ENCODE measurements around the gene NFAT5. TPM values are rescaled to one million over a fixed set of nuclear protein-coding genes. Genes with fewer than 3 reads are reported as not detected.

The NFAT5 gene
- total RNA-seq, 1 donor from 2014 or later, result 30.1 TPM

GRCh38 chr16:69699915-69700314, 134.1 kb downstream of the NFAT5 start:
- no peaks in the 10 kb centered on the region for H3K9me3 Mint-ChIP-seq
- no peak for DNase-seq (ENCODE audit: extremely low spot score, unreplicated experiment)
- H3K4me1 Mint-ChIP-seq (ENCODE audit: unreplicated experiment), result peaks cover 4% of the 10 kb centered on the region
- TF ChIP-seq, protein P1, sequence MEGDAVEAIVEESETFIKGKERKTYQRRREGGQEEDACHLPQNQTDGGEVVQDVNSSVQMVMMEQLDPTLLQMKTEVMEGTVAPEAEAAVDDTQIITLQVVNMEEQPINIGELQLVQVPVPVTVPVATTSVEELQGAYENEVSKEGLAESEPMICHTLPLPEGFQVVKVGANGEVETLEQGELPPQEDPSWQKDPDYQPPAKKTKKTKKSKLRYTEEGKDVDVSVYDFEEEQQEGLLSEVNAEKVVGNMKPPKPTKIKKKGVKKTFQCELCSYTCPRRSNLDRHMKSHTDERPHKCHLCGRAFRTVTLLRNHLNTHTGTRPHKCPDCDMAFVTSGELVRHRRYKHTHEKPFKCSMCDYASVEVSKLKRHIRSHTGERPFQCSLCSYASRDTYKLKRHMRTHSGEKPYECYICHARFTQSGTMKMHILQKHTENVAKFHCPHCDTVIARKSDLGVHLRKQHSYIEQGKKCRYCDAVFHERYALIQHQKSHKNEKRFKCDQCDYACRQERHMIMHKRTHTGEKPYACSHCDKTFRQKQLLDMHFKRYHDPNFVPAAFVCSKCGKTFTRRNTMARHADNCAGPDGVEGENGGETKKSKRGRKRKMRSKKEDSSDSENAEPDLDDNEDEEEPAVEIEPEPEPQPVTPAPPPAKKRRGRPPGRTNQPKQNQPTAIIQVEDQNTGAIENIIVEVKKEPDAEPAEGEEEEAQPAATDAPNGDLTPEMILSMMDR (conservative IDR thresholded peaks at IDR 0.05), result no peak
- peaks cover 15% of the 10 kb centered on the region for H3K36me3 Mint-ChIP-seq
- H3K27me3 Mint-ChIP-seq, result no peaks in the 10 kb centered on the region
- H3K27ac Mint-ChIP-seq, result no peak overlapping the region
- no peak overlapping the region for H3K4me3 Mint-ChIP-seq

GRCh38 chr16:69701452-69701851, 135.7 kb downstream of the NFAT5 start:
- DNase-seq (ENCODE audit: extremely low spot score, unreplicated experiment), result no peak
- H3K27ac Mint-ChIP-seq, result no peak overlapping the region
- TF ChIP-seq, protein P1 (conservative IDR thresholded peaks at IDR 0.05), result no peak

DNA sequence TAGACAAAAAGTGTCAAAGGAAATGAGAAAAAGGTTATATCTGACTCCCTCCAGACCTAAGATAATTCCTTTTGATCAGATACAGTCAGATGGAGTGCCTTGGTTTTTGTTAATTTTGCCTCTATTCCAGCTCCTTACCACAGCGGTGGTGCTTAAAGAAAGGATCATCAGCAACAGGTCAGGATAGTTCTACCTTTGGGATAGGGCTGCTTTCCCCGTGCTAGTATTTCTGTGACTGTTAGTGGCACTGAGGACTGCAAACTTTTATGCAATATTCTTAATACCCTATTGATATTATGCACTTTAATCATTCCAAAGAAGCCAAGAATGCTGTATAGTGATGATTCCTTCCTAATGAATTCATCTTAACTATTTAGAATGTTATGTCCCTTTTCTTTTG, 136.1 kb downstream of the NFAT5 start:
- Mint-ChIP-seq H3K4me1 (ENCODE audit: unreplicated experiment) (peaks cover 4% of the 10 kb centered on the region), H3K9me3 (no peaks in the 10 kb centered on the region), H3K27me3 (no peaks in the 10 kb centered on the region), H3K4me3 (no peak overlapping the region), H3K36me3 (peaks cover 11% of the 10 kb centered on the region), H3K27ac (no peak overlapping the region)
- TF ChIP-seq, protein P1 (conservative IDR thresholded peaks at IDR 0.05), result no peak
- no peak for DNase-seq (ENCODE audit: extremely low spot score, unreplicated experiment)

More at GRCh38 chr16:69701452-69701851, 135.7 kb downstream of the NFAT5 start:
- H3K9me3 Mint-ChIP-seq, result no peaks in the 10 kb centered on the region
- H3K4me3 Mint-ChIP-seq, result no peak overlapping the region
- H3K27me3 Mint-ChIP-seq, result no peaks in the 10 kb centered on the region
- peaks cover 4% of the 10 kb centered on the region for H3K4me1 Mint-ChIP-seq (ENCODE audit: unreplicated experiment)
- H3K36me3 Mint-ChIP-seq, result peaks cover 8% of the 10 kb centered on the region

- Mint-ChIP-seq H3K27ac (no peak overlapping the region), H3K4me1 (ENCODE audit: unreplicated experiment) (peaks cover 4% of the 10 kb centered on the region), H3K27me3 (no peaks in the 10 kb centered on the region), H3K36me3 (peaks cover 12% of the 10 kb centered on the region), H3K4me3 (no peak overlapping the region), H3K9me3 (no peaks in the 10 kb centered on the region)
- TF ChIP-seq, protein P1 (conservative IDR thresholded peaks at IDR 0.05), result no peak
- DNase-seq (ENCODE audit: extremely low spot score, unreplicated experiment), result no peak
Measured at GRCh38 chr16:69703638-69704037, 137.9 kb downstream of the NFAT5 start.

- peaks cover 10% of the 10 kb centered on the region for H3K4me1 Mint-ChIP-seq (ENCODE audit: unreplicated experiment)
- no peak for DNase-seq (ENCODE audit: extremely low spot score, unreplicated experiment)
- peak overlapping the region; percentile 73 for H3K27ac Mint-ChIP-seq
- H3K27me3 Mint-ChIP-seq, result no peaks in the 10 kb centered on the region
- H3K9me3 Mint-ChIP-seq, result no peaks in the 10 kb centered on the region
- H3K4me3 Mint-ChIP-seq, result peak overlapping the region; percentile 24
- H3K36me3 Mint-ChIP-seq, result peaks cover 5% of the 10 kb centered on the region
- TF ChIP-seq, protein P1 (conservative IDR thresholded peaks at IDR 0.05), result no peak
Measured at GRCh38 chr16:69706256-69706974, 140.6 kb downstream of the NFAT5 start.
